Gastrocnemius medialis (tissue), 4 donors: ENCODE measurements around the gene HYDIN. TPM values are rescaled to one million over a fixed set of nuclear protein-coding genes. Genes with fewer than 3 reads are reported as not detected.

Experiments used
- ATAC-seq, 2 donors: fragments of 150-250 bp; one replicate each; pipeline ENCODE4 v1.9.1; 2016
- DNase-seq, 2 donors: peaks; one replicate each; pipeline ENCODE4 v3.0.0-alpha.2; 2019
- H3K27ac ChIP-seq, 4 donors: fragments of 200-600 bp; sonication (generic); 1 replicate in 1 of 4; 2 replicates in 3 of 4; pipeline ENCODE4 v1.5.1; 2016 to 2018; ENCODE audit warnings: mild to moderate bottlenecking in 2 of 4, moderate library complexity in 1 of 4
- H3K27me3 ChIP-seq, 3 donors: fragments of 200-600 bp; sonication (generic) in 2 of 3; 1 replicate in 1 of 3; 2 replicates in 2 of 3; pipeline versions ENCODE4 v1.5.1 to v1.6.0; 2016 to 2019; ENCODE audit warnings: mild to moderate bottlenecking in 1 of 3, moderate library complexity in 1 of 3
- H3K36me3 ChIP-seq, 2 donors: fragments of 200-600 bp; sonication (generic) in 1 of 2; one replicate each; pipeline ENCODE4 v1.5.1; 2017 to 2018
- H3K4me1 ChIP-seq, 2 donors: fragments of 200-600 bp; sonication (generic) in 1 of 2; one replicate each; pipeline ENCODE4 v1.5.1; 2016 to 2017; ENCODE audit warnings: mild to moderate bottlenecking in 2 of 2
- H3K4me3 ChIP-seq, 4 donors: fragments of 200-600 bp; sonication (generic) in 3 of 4; 1 replicate in 1 of 4; 2 replicates in 3 of 4; pipeline ENCODE4 v1.5.1; 2016 to 2019; ENCODE audit warnings: mild to moderate bottlenecking in 2 of 4
- H3K9me3 ChIP-seq, 3 donors: fragments of 200-600 bp; sonication (generic) in 2 of 3; 1 replicate in 1 of 3; 2 replicates in 2 of 3; pipeline ENCODE4 v1.5.1; 2016 to 2019
- POLR2A ChIP-seq, 2 donors: fragments of 450-650 bp; IDR thresholded peaks; one replicate each; pipeline ENCODE4 v1.6.1; 2017; ENCODE audit warnings: antibody characterized with exemption in 2 of 2, mild to moderate bottlenecking in 2 of 2, moderate library complexity in 2 of 2
- in situ Hi-C, 4 donors: fragments of 200-750 bp; cut with MboI; loops; one replicate each; pipeline versions ENCODE4 v1.15.0 to v1.8.0; 2017; ENCODE audit warnings: low sequenced_read_pairs in 4 of 4
- intact Hi-C: fragments of 100-400 bp; cut with DNase I; formaldehyde crosslinking; loops from one replicate; pipeline ENCODE4 v1.15.1; 2023; ENCODE audit warnings: low total_unique reads
- total RNA-seq, 4 donors: library from RNA; depleted of rRNA; stranded (reverse); fragments of >200 nt; gene quantifications; one replicate each; pipeline versions ENCODE4 v1.1.0 to v1.2.3, GENCODE V29; 2016
- TF ChIP-seq, protein P1 (sequence below), 5 experiments: fragments of 450-650 bp in 3 of 5; fragments of 200-600 bp in 2 of 5; sonication (generic) in 2 of 5; IDR thresholded peaks in 4 of 5; conservative IDR thresholded peaks in 1 of 5; 1 replicate in 4 of 5; 2 replicates in 1 of 5; pipeline ENCODE4 v1.5.1; 2016 to 2019; ENCODE audit warnings: antibody characterized with exemption in 5 of 5, mild to moderate bottlenecking in 3 of 5, moderate library complexity in 3 of 5

HYDIN gene
- under 1 TPM in 1 of 4 donors, not detected in 3; 0.12 TPM for total RNA-seq

DNA sequence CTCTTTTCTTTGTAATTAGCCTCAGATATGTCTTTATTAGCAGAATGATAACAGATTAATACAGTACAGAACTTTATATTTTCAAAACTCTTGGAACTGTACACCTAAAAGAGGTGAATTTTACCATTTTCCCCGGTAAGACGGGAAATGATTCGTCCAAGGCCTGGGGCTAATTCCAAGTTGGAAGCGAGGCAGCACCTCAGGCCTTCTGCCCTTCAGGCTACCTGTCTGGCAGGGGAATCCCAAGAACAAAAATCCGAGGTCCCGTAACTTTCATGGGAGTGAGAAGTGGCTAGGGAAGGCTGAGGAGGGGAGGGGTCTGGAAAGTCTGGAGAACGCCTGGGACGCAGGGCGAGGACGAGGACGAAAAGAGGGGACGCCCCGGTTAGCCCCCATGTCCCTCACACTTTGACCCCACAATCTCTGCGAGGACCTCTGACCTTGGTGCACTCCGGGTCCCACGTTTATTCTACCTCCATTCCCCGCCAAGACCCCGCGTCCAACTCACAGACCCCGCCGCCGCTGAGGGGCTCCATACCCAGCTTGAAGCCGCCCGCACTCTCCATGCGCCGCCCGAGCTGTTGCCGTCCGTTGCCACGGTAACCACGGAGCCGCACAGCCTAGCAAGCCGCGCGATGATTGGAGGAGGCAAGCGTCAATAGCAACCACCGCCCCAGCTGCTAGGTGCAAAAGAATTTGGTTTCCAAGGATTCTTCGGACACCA lies at the start of gene HYDIN:
Gene HYDIN, minus strand, starts transcription at position 601 of the 724 bp plus-strand sequence. CDS start 43,827 bp downstream, outside the sequence.
- ATAC-seq (no peak), DNase-seq (no peak)
- Histone ChIP-seq H3K4me3 (no peak within 1 kb of the TSS), H3K9me3 (peaks cover 0 to 11% (median 0%) of the 10 kb centered on the region in 3 donors), H3K27me3 (peaks cover 0 to 5% (median 0%) of the 10 kb centered on the region in 3 donors), H3K36me3 (no peaks in the 10 kb centered on the region), H3K27ac (no peak within 1 kb of the TSS), H3K4me1 (no peaks in the 10 kb centered on the region)
- in situ Hi-C loops = no loop called here
- TF ChIP-seq, protein P1, sequence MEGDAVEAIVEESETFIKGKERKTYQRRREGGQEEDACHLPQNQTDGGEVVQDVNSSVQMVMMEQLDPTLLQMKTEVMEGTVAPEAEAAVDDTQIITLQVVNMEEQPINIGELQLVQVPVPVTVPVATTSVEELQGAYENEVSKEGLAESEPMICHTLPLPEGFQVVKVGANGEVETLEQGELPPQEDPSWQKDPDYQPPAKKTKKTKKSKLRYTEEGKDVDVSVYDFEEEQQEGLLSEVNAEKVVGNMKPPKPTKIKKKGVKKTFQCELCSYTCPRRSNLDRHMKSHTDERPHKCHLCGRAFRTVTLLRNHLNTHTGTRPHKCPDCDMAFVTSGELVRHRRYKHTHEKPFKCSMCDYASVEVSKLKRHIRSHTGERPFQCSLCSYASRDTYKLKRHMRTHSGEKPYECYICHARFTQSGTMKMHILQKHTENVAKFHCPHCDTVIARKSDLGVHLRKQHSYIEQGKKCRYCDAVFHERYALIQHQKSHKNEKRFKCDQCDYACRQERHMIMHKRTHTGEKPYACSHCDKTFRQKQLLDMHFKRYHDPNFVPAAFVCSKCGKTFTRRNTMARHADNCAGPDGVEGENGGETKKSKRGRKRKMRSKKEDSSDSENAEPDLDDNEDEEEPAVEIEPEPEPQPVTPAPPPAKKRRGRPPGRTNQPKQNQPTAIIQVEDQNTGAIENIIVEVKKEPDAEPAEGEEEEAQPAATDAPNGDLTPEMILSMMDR (IDR thresholded peaks at IDR 0.05 in 4 of 5, conservative IDR thresholded peaks at IDR 0.05 in 1 of 5) = no peak
- no peak for TF ChIP-seq POLR2A (IDR thresholded peaks at IDR 0.05)
- intact Hi-C loops = no loop called here

DNA sequence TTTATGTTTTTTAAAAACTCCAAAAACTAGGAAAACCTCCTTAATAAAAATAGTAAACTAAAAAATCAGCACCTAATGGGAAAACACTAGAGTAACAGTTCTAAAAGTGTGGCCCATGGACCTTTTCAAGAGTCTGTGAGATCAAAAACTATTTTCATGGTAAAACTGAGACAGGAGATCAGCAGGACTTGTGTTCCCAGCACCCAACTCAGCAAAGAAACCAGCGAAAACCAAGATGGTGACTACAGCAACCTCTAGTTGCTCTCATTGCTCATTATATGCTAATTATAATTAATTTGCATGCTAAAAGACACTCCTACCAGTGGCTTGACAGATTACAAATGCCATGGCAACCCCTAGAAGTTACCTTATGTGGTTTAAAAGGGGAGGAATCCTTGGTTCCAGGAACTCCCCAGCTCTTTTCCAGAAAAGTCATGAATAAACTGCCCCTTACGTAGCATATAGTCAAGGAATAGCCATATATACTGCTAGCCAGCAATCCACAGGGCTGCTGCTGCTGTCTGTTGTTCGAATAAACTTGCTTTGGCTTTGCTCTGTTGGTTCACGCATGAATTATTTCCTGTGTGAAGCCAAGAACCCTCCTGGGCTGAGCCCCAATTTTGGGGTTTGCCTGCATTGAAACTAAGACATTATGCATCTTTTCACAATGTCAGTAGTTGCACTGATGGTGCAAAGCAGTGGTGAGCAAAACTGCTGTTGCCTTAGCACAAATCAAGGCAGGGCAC lies 46.2 kb upstream of the HYDIN start:
- Histone ChIP-seq H3K4me3 (no peak overlapping the region), H3K4me1 (no peaks in the 10 kb centered on the region), H3K9me3 (no peaks in the 10 kb centered on the region), H3K27me3 (no peaks in the 10 kb centered on the region), H3K36me3 (no peaks in the 10 kb centered on the region), H3K27ac (no peak overlapping the region)
- no peak for DNase-seq
- in situ Hi-C loops (no loop called here), intact Hi-C loops (no loop called here)
- no peak for ATAC-seq
- no peak for TF ChIP-seq POLR2A (IDR thresholded peaks at IDR 0.05)
- TF ChIP-seq, protein P1 (IDR thresholded peaks at IDR 0.05 in 4 of 5, conservative IDR thresholded peaks at IDR 0.05 in 1 of 5) = no peak

DNA sequence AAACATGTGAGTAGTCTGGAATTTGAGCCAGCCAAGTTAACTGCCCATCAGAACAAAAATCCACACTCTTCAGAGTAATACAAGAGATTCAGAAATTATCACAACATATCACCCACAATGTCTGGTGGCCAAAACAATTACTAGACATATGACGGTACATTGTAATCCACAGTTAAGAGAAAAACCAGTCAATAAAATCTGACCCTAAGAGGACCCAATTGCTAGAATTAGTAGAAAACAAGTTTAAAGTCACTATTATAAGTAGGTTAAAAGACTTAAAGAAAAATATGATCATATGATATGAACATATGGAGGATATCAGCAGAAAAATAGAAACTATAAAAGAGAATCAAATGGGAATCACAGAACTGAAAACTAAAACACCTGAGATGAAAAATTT lies 42.9 kb upstream of the HYDIN start:
- intact Hi-C loops = no loop called here
- Histone ChIP-seq H3K4me1 (no peaks in the 10 kb centered on the region), H3K4me3 (no peak overlapping the region), H3K36me3 (no peaks in the 10 kb centered on the region), H3K27me3 (no peaks in the 10 kb centered on the region), H3K9me3 (no peaks in the 10 kb centered on the region), H3K27ac (no peak overlapping the region)
- ATAC-seq = no peak
- in situ Hi-C loops = no loop called here
- no peak for DNase-seq
- no peak for TF ChIP-seq POLR2A (IDR thresholded peaks at IDR 0.05)
- TF ChIP-seq, protein P1 (IDR thresholded peaks at IDR 0.05 in 4 of 5, conservative IDR thresholded peaks at IDR 0.05 in 1 of 5) = no peak

DNA sequence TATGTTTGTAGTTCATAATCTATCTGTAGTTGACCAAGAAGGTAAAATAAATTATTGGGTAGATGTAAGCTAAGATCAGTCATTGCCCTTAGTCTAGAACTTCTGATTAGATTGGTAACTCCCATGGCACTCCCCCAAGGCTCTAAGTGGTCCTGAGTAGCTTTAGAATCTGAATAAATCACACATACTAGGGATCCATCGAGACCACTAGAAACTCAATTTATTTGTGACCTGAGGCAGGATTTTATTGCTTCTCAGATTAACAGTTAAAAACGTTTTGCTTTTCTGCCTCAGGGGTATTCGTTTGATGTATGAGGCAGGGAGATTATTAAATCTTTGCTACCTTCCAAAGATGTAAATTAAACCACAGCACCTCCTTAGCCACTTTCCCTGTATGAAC lies 33.8 kb upstream of the HYDIN start:
- no peak overlapping the region for H3K4me3 ChIP-seq
- H3K36me3 ChIP-seq = no peaks in the 10 kb centered on the region
- H3K27me3 ChIP-seq = no peaks in the 10 kb centered on the region
- H3K9me3 ChIP-seq = no peaks in the 10 kb centered on the region
- in situ Hi-C loops = no loop called here
- ATAC-seq = no peak
- no peak for DNase-seq
- no peaks in the 10 kb centered on the region for H3K4me1 ChIP-seq
- intact Hi-C loops = no loop called here
- no peak overlapping the region for H3K27ac ChIP-seq
- no peak for TF ChIP-seq POLR2A (IDR thresholded peaks at IDR 0.05)
- TF ChIP-seq, protein P1 (IDR thresholded peaks at IDR 0.05 in 4 of 5, conservative IDR thresholded peaks at IDR 0.05 in 1 of 5) = no peak
